HG03460 (cell line): ENCODE results near the gene SAMD7.

ENCODE experiments used
- ATAC-seq: cut with Tn5 transposase; IDR thresholded peaks from one replicate; pipeline ENCODE4 v1.9.1; 2021; ENCODE audit not compliant: unreplicated experiment

The SAMD7 gene

GRCh38 chr3:169911272-169911671 is at the start of gene SAMD7:
TSS of gene SAMD7 (plus strand) at chr3:169911572. CDS start at chr3:169919499, 7,927 bp downstream.
- no peak for ATAC-seq

GRCh38 chr3:169861871-169862270 is 49.5 kb upstream of the SAMD7 start:
- no peak for ATAC-seq

- ATAC-seq = peak; percentile 58
These were observed 47.9 kb upstream of the SAMD7 start for GRCh38 chr3:169863458-169863899.

- no peak for ATAC-seq
These were observed 47.1 kb upstream of the SAMD7 start for GRCh38 chr3:169864270-169864669.

- ATAC-seq = peak; percentile 58
These were observed 46.1 kb upstream of the SAMD7 start for GRCh38 chr3:169865176-169865767.

- no peak for ATAC-seq
These were observed 43.7 kb upstream of the SAMD7 start for GRCh38 chr3:169867584-169868210.

GRCh38 chr3:169868369-169868768 is 43.0 kb upstream of the SAMD7 start:
- no peak for ATAC-seq

- no peak for ATAC-seq
These were observed 41.7 kb upstream of the SAMD7 start, which contains the start of gene LRRC31 for GRCh38 chr3:169869484-169870220. TSS of gene LRRC31 (minus strand) at chr3:169869935. CDS start at chr3:169869807, 128 bp downstream.

- no peak for ATAC-seq
These were observed 40.1 kb upstream of the SAMD7 start for GRCh38 chr3:169871129-169871886.

GRCh38 chr3:169879013-169879557 is 32.3 kb upstream of the SAMD7 start:
- no peak for ATAC-seq

GRCh38 chr3:169879845-169880575 is 31.4 kb upstream of the SAMD7 start:
- no peak for ATAC-seq

GRCh38 chr3:169880576-169881250 is 30.7 kb upstream of the SAMD7 start:
- no peak for ATAC-seq

- no peak for ATAC-seq
These were observed 24.7 kb upstream of the SAMD7 start for GRCh38 chr3:169886671-169887070.

- ATAC-seq = no peak
These were observed 19.5 kb upstream of the SAMD7 start for GRCh38 chr3:169891886-169892285.

GRCh38 chr3:169894110-169894509 is 17.3 kb upstream of the SAMD7 start:
- no peak for ATAC-seq

- ATAC-seq = no peak
These were observed 16.3 kb upstream of the SAMD7 start for GRCh38 chr3:169895072-169895471.

- ATAC-seq = no peak
These were observed 14.1 kb upstream of the SAMD7 start for GRCh38 chr3:169897284-169897683.

GRCh38 chr3:169901453-169901852 is 9.9 kb upstream of the SAMD7 start:
- no peak for ATAC-seq

- ATAC-seq = no peak
These were observed 6.0 kb upstream of the SAMD7 start for GRCh38 chr3:169905404-169905803.

- no peak for ATAC-seq
These were observed 3.9 kb upstream of the SAMD7 start for GRCh38 chr3:169907476-169907875.
